GM19328 (cell line): ENCODE results near the gene IL17RD.

Experiments used
- ATAC-seq: cut with Tn5 transposase; IDR thresholded peaks from one replicate; pipeline ENCODE4 v1.9.1; 2021; ENCODE audit warnings: mild to moderate bottlenecking, moderate library complexity; ENCODE audit not compliant: unreplicated experiment

Gene IL17RD

GRCh38 chr3:57131210-57131588, 34.0 kb downstream of the IL17RD start:
- no peak for ATAC-seq

DNA sequence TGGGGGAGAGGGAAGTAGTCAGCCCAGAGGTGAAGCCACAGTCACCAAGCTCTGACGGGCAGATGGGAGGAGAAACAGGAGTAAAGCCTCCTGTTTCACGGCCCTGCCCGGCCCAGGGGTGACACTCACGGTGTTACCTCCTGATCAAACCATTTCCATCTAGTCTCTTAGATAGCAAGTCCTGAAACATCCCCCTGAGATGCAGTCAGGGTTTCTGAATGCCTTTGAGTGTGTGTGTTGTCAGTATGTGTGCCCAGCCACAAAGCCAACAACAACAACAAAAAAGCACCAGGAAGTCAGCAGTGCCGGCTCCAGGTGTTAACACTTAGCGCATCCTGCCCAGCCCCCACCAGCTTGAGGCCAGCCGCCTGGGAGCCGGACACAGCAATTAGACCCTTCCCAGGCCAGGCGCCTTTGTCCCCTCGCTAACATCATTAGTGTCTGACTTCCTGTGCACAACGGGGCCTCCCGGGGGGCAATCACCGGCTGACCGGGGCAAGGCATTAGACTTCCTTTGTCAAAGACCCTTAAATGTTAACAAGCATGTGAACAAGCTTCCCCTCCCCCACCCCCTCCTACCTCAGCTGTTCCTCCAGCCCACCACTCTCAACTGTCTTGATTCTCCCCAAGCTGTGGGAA, 34.5 kb downstream of the IL17RD start:
- no peak for ATAC-seq

GRCh38 chr3:57128826-57129667, 36.1 kb downstream of the IL17RD start:
- no peak for ATAC-seq

DNA sequence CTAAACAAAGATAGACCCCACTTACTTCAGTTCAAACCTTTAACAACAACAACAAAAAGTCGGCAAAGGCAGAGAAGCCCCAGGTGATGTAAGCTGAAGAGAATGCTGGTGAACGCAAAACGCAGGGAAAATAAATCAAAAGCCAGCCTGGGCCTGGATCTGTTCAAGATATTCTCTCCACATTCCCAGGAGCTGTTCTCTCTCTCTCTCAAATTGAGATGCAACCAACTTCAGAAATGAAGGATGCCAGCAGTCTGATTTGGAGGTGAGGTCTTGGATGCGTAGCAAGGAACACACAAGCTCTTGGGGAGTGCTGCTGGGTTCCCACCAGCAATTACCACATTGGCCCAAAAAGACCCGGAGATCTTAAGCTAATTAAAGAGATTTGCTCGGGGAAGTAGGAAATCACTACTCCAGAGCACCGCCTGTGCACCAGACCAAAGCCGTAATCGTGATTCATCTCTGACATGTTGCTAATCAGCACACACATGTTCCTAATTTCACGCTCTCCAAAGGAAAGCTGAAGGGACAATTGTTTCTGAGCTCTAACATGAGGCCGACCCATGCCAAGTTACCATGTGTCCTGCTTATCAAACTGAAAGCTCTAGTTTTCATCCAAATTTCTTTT, 37.1 kb downstream of the IL17RD start:
- ATAC-seq = no peak

- ATAC-seq = no peak
Measured at GRCh38 chr3:57126244-57126643, 38.9 kb downstream of the IL17RD start.

GRCh38 chr3:57120451-57121174, 44.5 kb downstream of the IL17RD start:
- no peak for ATAC-seq

DNA sequence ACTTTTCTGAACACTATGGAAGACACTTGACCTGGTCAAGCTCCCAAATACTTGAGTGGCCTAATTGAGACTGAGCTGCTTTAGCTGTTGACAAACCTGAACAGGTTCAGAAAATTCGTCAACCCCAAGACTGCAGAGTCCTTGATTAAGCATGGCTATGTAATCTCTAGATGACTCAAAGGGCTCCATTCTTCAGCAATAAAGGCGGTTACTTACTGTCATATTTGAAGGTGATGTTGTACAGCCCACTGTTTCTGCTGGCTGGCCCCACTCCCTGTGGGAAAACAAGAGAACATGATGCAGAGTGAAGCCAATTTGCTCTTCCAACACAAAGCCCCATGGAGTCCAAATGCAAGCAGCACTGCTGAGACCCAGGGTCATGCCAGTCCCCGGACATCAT, 45.1 kb downstream of the IL17RD start:
- ATAC-seq = no peak

GRCh38 chr3:57118254-57118653, 46.9 kb downstream of the IL17RD start:
- ATAC-seq = no peak

GRCh38 chr3:57116501-57116900, 48.7 kb downstream of the IL17RD start:
- no peak for ATAC-seq

GRCh38 chr3:57112206-57112605, 52.9 kb downstream of the IL17RD start:
- ATAC-seq = no peak

DNA sequence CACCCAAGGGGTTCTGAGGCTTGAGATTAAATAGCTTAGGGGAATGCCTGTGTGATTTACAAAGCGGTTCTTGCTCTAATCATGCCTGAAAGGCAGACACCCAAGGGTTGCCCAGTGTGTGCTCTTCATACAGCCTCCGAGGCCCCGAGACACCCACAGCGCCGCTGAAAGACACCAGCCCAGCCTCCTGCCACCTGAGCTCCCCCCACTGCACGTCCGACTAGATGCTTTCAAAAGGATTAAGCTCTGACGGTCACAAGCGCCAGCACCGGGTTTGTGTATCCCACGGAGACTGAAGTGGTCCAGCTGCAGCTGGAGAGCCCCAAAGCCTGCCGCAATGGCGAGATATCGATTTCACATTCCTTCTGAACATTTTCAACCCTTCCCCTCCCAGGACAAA, 54.4 kb downstream of the IL17RD start:
- ATAC-seq = no peak

DNA sequence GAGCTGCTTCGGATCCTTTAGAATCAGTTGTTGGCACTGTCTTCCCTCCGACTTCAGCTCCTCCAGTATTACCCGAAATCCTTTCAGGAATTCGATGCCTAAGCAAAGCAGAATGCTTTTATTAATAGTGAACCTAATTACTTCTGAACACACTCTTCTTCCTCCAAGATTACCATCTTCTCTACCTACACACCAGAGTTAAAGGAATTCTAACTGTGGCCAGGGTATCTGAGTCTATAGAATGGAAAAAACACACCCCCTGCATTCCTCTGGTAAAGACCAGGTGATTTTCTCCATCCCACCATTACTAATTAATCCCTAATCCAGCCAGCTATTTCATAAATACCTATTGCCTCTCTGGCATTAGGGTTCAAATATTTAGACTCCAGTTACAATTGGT, 54.9 kb downstream of the IL17RD start:
- no peak for ATAC-seq

DNA sequence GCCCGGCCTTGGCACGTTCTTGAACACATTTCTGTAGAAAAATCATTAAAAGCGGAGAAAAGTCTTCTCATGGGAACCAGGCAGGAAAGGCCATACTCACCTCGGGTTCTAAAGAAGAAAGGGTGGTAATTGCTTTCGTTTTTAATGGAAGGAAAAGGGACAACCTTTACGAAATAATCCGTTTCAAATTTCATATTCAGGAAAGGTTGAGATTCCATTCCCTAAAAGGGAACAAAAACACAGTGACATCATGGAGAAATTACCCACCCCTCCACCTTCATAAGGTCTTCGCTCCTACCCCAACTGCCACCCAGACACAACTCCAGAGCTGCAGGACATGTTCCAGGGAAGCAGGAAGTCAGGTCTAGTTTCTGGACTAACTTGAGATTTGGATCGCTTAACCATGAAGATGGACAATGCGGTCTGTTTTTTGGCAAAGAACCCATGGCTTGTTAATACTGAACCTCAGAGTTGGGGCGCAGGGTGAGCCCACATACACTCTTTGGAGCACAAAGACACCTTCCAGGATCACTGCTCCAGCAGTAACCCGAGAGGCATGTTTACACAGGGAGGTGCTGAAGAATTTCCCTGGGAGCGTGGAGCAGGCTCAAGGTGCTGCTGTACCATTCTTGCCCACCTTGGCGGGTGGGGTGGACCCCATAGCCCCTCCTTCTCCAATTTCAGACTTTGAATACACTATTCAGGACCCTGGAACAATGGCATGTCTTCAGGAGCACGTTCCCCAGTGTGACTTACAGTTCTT, 55.5 kb downstream of the IL17RD start:
- no peak for ATAC-seq

- no peak for ATAC-seq
Measured at GRCh38 chr3:57108684-57109083, 56.5 kb downstream of the IL17RD start.

GRCh38 chr3:57105585-57105984, 59.6 kb downstream of the IL17RD start:
- ATAC-seq = no peak

DNA sequence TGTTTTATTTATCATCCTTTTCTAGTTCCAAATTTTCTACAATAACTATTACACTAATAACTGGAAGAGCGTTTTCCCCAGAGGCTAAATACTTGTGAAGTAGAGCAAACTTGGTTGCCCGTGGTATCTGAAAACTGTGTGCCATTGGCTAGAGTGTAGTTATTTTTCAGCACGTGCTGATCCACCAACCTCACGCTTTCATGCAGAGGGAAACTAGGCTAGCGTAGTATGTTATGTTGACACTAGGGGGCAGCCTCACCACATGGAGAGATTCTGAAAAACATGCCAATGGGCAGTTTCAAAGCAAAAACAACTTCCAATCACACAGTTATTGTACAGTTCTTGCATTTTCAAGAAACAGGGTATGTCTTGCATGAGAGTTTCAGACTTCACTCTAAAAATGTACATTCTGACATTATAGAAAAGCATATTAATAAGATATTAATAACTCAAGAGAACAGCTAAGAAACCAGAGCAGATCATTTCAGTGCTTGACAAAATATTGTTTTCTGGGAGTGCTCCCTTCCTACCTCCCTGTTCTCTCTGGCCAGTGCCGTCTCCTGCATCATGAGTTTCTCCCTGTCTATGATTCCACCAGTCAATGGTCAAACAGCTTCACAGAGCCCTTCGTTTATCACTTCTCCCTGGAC, 65.0 kb downstream of the IL17RD start:
- no peak for ATAC-seq

GRCh38 chr3:57098418-57099310, 66.5 kb downstream of the IL17RD start:
- ATAC-seq = no peak

DNA sequence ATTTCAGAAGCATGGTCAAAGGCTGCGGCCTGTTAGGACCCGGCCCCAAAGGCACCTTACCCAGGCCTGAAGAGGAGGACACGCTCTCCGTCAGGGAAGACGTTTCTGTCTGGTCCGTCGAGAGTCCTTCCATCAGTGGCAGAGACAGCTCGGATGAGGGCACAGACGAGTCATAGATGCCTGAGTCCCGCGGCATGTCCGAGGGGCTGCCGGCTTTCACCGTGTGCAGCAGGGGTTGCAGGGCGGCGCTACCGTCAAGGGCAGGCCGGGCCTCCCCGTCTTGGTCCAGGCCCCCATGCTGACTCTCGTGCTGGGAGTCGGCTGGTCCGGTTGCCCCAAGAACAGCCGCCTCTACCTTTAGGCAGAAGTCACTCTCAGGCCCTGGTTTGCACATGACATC, 67.6 kb downstream of the IL17RD start:
- no peak for ATAC-seq

- ATAC-seq = no peak
Measured at GRCh38 chr3:57095363-57095762, 69.8 kb downstream of the IL17RD start.
